BJ (cell line): ENCODE results near the gene MTNR1A. TPM values are rescaled to one million over a fixed set of nuclear protein-coding genes. Genes with fewer than 3 reads are reported as not detected.

Source experiments
- CTCF ChIA-PET: fragments of 350-600 bp; formaldehyde crosslinking; extraction: SDS; loops from one replicate; lab custom pipeline; 2021; ENCODE audit warnings: antibody characterized with exemption, inconsistent platforms; lab: Yijun Ruan, JAX
- POLR2A ChIA-PET: fragments of 300-600 bp; sonication (Branson Sonifier 250); formaldehyde crosslinking; extraction: SDS; loops from one replicate; lab custom pipeline; 2021; ENCODE audit warnings: antibody characterized with exemption; lab: Charles Lee
- DNase-seq: peaks from one replicate; pipeline ENCODE4 v3.0.0-alpha.2; 2011; ENCODE audit warnings: low read depth
- H3K27me3 ChIP-seq: 2 replicates; pipeline ENCODE4 v1.6.0; 2011; ENCODE audit warnings: low read length; ENCODE audit not compliant: control insufficient read depth, insufficient read depth
- H3K36me3 ChIP-seq: 2 replicates; pipeline ENCODE4 v1.5.1; 2011; ENCODE audit warnings: low read length; ENCODE audit not compliant: control insufficient read depth, insufficient read depth
- H3K4me3 ChIP-seq: 2 replicates; pipeline ENCODE4 v1.5.1; 2011; ENCODE audit warnings: low read depth, mild to moderate bottlenecking, control low read depth, low read length
- CTCF ChIP-seq: IDR thresholded peaks from 2 replicates; pipeline ENCODE4 v1.5.1; 2011; ENCODE audit warnings: low read depth, mild to moderate bottlenecking, control low read depth, inconsistent platforms, low read length, moderate library complexity; ENCODE audit not compliant: insufficient read depth
- polyA plus RNA-seq: library from polyadenylated mRNA; depleted of rRNA; stranded (reverse); fragments of >200 nt; gene quantifications from 2 replicates; pipeline ENCODE4 v1.2.3, GENCODE V29; 2011

The MTNR1A gene
- polyA plus RNA-seq, 1 experiment = 0.06 TPM

GRCh38 chr4:186566068-186566467 is 10.7 kb upstream of the MTNR1A start:
- H3K4me3 ChIP-seq = no peak overlapping the region
- no peaks in the 10 kb centered on the region for H3K27me3 ChIP-seq
- H3K36me3 ChIP-seq = no peaks in the 10 kb centered on the region
- DNase-seq = no peak
- POLR2A ChIA-PET = no interaction called here
- CTCF ChIA-PET = no interaction called here
- no peak for TF ChIP-seq CTCF

GRCh38 chr4:186563761-186564160 is 8.4 kb upstream of the MTNR1A start:
- DNase-seq = no peak
- no peak for TF ChIP-seq CTCF
- Histone ChIP-seq H3K36me3 (no peaks in the 10 kb centered on the region), H3K4me3 (no peak overlapping the region), H3K27me3 (no peaks in the 10 kb centered on the region)
- ChIA-PET POLR2A (no interaction called here), CTCF (interaction anchor here (0.7 kb wide), 1 partner anchor 10 kb away, joined by 3 read pairs; no protein-coding TSS in a partner anchor)

- no peak for DNase-seq
- Histone ChIP-seq H3K27me3 (no peaks in the 10 kb centered on the region), H3K4me3 (no peak overlapping the region), H3K36me3 (no peaks in the 10 kb centered on the region)
- TF ChIP-seq CTCF = no peak
- ChIA-PET CTCF (no interaction called here), POLR2A (no interaction called here)
Observed at GRCh38 chr4:186561748-186562147, 6.4 kb upstream of the MTNR1A start.

- CTCF ChIA-PET = no interaction called here
- no peak overlapping the region for H3K4me3 ChIP-seq
- TF ChIP-seq CTCF = no peak
- H3K27me3 ChIP-seq = no peaks in the 10 kb centered on the region
- no peak for DNase-seq
- no peaks in the 10 kb centered on the region for H3K36me3 ChIP-seq
- POLR2A ChIA-PET = no interaction called here
Observed at GRCh38 chr4:186560647-186561046, 5.3 kb upstream of the MTNR1A start.

- peak; percentile 17 for DNase-seq
- H3K27me3 ChIP-seq = peaks cover 4% of the 10 kb centered on the region
- no peak for TF ChIP-seq CTCF
- POLR2A ChIA-PET = no interaction called here
- CTCF ChIA-PET = interaction anchor here (0.6 to 1.6 kb wide), 2 partner anchors 84 to 426 kb away, joined by 3 to 4 read pairs; no protein-coding TSS in a partner anchor
- no peaks in the 10 kb centered on the region for H3K36me3 ChIP-seq
- no peak overlapping the region for H3K4me3 ChIP-seq
Observed at GRCh38 chr4:186557486-186557885, 2.1 kb upstream of the MTNR1A start.
